ENCODE results near the gene CPHXL2. TPM values are rescaled to one million over a fixed set of nuclear protein-coding genes. Genes with fewer than 3 reads are reported as not detected.

CPHXL2 gene
- total RNA-seq, 1 donor from 2014 or later, result not detected

Small RNA genes within 50 kb of the gene (small RNA-seq; reads per million reads assigned to genes)
- not detected for gene RN7SL520P

Other genes with a start within 250 kb of the CPHXL2 start
- gene CFDP1, start 243.5 kb downstream of the CPHXL2 start, total RNA-seq, result 49.6 TPM
- gene TMEM170A, start 212.3 kb downstream of the CPHXL2 start, total RNA-seq, result 21.9 TPM
- 2.1 TPM for gene CHST6, start 181.6 kb downstream of the CPHXL2 start, total RNA-seq
- not detected for gene CHST5, start 140.9 kb downstream of the CPHXL2 start, total RNA-seq
- 5.7 TPM for gene TMEM231, start 120.8 kb downstream of the CPHXL2 start, total RNA-seq
- 67.8 TPM for gene GABARAPL2, start 110.6 kb downstream of the CPHXL2 start, total RNA-seq
- gene ADAT1, start 53.7 kb downstream of the CPHXL2 start, total RNA-seq, result 32.4 TPM
- gene KARS1, start 29.3 kb downstream of the CPHXL2 start, total RNA-seq, result 131 TPM
- gene TERF2IP, start 29.2 kb downstream of the CPHXL2 start, total RNA-seq, result 51.7 TPM
- not detected for gene DUXB, start 24.5 kb upstream of the CPHXL2 start, total RNA-seq
- not detected for gene CPHXL, start 49.5 kb upstream of the CPHXL2 start, total RNA-seq